Immature natural killer cell (primary cell): ENCODE data around the gene NLRP4. TPM values are rescaled to one million over a fixed set of nuclear protein-coding genes. Genes with fewer than 3 reads are reported as not detected.
A peak's percentile ranks its signal among the peaks of the same experiment; 100 is the strongest.

ENCODE experiments used
- DNase-seq, 3 donors: peaks; one replicate each; pipeline ENCODE4 v3.0.0; 2022; ENCODE audit warnings: mixed read lengths in 1 of 3
- H3K27ac Mint-ChIP-seq, 6 donors: one replicate each; pipeline ENCODE4 v1.8.0; 2020; ENCODE audit warnings: mixed read lengths in 6 of 6, mild to moderate bottlenecking in 5 of 6, inconsistent platforms in 4 of 6, moderate library complexity in 3 of 6
- H3K27me3 Mint-ChIP-seq, 3 donors: one replicate each; pipeline ENCODE4 v1.8.0; 2020 to 2021; ENCODE audit warnings: low read depth in 3 of 3, mild to moderate bottlenecking in 3 of 3, mixed read lengths in 3 of 3, moderate library complexity in 3 of 3, inconsistent platforms in 1 of 3
- H3K36me3 Mint-ChIP-seq, 3 donors: one replicate each; pipeline ENCODE4 v1.8.0; 2020; ENCODE audit warnings: mixed read lengths in 3 of 3, inconsistent platforms in 2 of 3, mild to moderate bottlenecking in 2 of 3
- H3K4me1 Mint-ChIP-seq, 2 donors: one replicate each; pipeline ENCODE4 v1.8.0; 2020; ENCODE audit warnings: inconsistent platforms in 2 of 2, mild to moderate bottlenecking in 2 of 2, mixed read lengths in 2 of 2, moderate library complexity in 1 of 2
- H3K4me3 Mint-ChIP-seq, 5 donors: one replicate each; pipeline ENCODE4 v1.8.0; 2020; ENCODE audit warnings: mild to moderate bottlenecking in 5 of 5, mixed read lengths in 5 of 5, inconsistent platforms in 3 of 5, moderate library complexity in 3 of 5
- H3K9me3 Mint-ChIP-seq, 6 donors: one replicate each; pipeline ENCODE4 v1.8.0; 2020; ENCODE audit warnings: mild to moderate bottlenecking in 6 of 6, mixed read lengths in 6 of 6, inconsistent platforms in 4 of 6, moderate library complexity in 3 of 6
- polyA plus RNA-seq, 3 donors: library from polyadenylated mRNA; unstranded; fragments of 300-500 nt; fragmentation: Illumina TruSeq; gene quantifications; one replicate each; pipeline ENCODE4 v1.2.3, GENCODE V29; 2021

NLRP4 gene
- polyA plus RNA-seq = not detected

GRCh38 chr19:55836340-55836739 lies at the start of gene NLRP4:
TSS of gene NLRP4 (plus strand) at chr19:55836540. CDS start at chr19:55852081, 15,541 bp downstream.
- H3K27me3 Mint-ChIP-seq = peaks cover 0 to 2% (median 0%) of the 10 kb centered on the region in 3 donors
- H3K27ac Mint-ChIP-seq = no peak within 1 kb of the TSS
- H3K9me3 Mint-ChIP-seq = peaks cover 0 to 9% (median 0%) of the 10 kb centered on the region in 6 donors
- DNase-seq = no peak
- no peaks in the 10 kb centered on the region for H3K36me3 Mint-ChIP-seq
- no peaks in the 10 kb centered on the region for H3K4me1 Mint-ChIP-seq
- H3K4me3 Mint-ChIP-seq = no peak within 1 kb of the TSS

GRCh38 chr19:55795021-55795420 lies 41.3 kb upstream of the NLRP4 start:
- Mint-ChIP-seq H3K36me3 (no peaks in the 10 kb centered on the region), H3K27ac (no peak overlapping the region), H3K4me3 (no peak overlapping the region), H3K27me3 (peaks cover 0 to 14% (median 10%) of the 10 kb centered on the region in 3 donors), H3K4me1 (no peaks in the 10 kb centered on the region), H3K9me3 (peaks cover 0 to 3% (median 0%) of the 10 kb centered on the region in 6 donors)
- DNase-seq = no peak

- peaks cover 0 to 12% (median 10%) of the 10 kb centered on the region in 3 donors for H3K27me3 Mint-ChIP-seq
- no peak overlapping the region for H3K4me3 Mint-ChIP-seq
- no peak overlapping the region for H3K27ac Mint-ChIP-seq
Observed at GRCh38 chr19:55801416-55801815, 34.9 kb upstream of the NLRP4 start.

GRCh38 chr19:55802281-55802680 lies 34.1 kb upstream of the NLRP4 start:
- Mint-ChIP-seq H3K27ac (no peak overlapping the region), H3K27me3 (peaks cover 0 to 12% (median 9%) of the 10 kb centered on the region in 3 donors), H3K36me3 (peaks cover 0 to 5% (median 0%) of the 10 kb centered on the region in 3 donors), H3K4me3 (no peak overlapping the region), H3K9me3 (peaks cover 0 to 5% (median 2%) of the 10 kb centered on the region in 6 donors), H3K4me1 (no peaks in the 10 kb centered on the region)
- no peak for DNase-seq

More at GRCh38 chr19:55801416-55801815, 34.9 kb upstream of the NLRP4 start:
- DNase-seq = no peak
- H3K36me3 Mint-ChIP-seq = peaks cover 0 to 5% (median 0%) of the 10 kb centered on the region in 3 donors
- H3K4me1 Mint-ChIP-seq = no peaks in the 10 kb centered on the region
- peaks cover 0 to 5% (median under 1%) of the 10 kb centered on the region in 6 donors for H3K9me3 Mint-ChIP-seq

- Mint-ChIP-seq H3K4me3 (no peak overlapping the region), H3K4me1 (peaks cover 0 to 2% of the 10 kb centered on the region in 2 donors), H3K9me3 (peaks cover 0 to 5% (median 0%) of the 10 kb centered on the region in 6 donors), H3K27me3 (peaks cover 0 to 10% (median 3%) of the 10 kb centered on the region in 3 donors), H3K36me3 (no peaks in the 10 kb centered on the region), H3K27ac (no peak overlapping the region)
- peak; percentile 3 to 39 (median 17) for DNase-seq
Observed at GRCh38 chr19:55809381-55810058, 26.8 kb upstream of the NLRP4 start.

GRCh38 chr19:55811340-55811739 lies 25.0 kb upstream of the NLRP4 start:
- no peaks in the 10 kb centered on the region for H3K36me3 Mint-ChIP-seq
- H3K9me3 Mint-ChIP-seq = peaks cover 0 to 3% (median 0%) of the 10 kb centered on the region in 6 donors
- peaks cover 0 to 2% of the 10 kb centered on the region in 2 donors for H3K4me1 Mint-ChIP-seq
- no peak overlapping the region for H3K27ac Mint-ChIP-seq
- no peak overlapping the region for H3K4me3 Mint-ChIP-seq
- H3K27me3 Mint-ChIP-seq = peaks cover 0 to 11% (median 6%) of the 10 kb centered on the region in 3 donors
- DNase-seq = no peak

- DNase-seq = no peak
- no peaks in the 10 kb centered on the region for H3K36me3 Mint-ChIP-seq
- peaks cover 0 to 2% of the 10 kb centered on the region in 2 donors for H3K4me1 Mint-ChIP-seq
- H3K27ac Mint-ChIP-seq = no peak overlapping the region
- no peak overlapping the region for H3K4me3 Mint-ChIP-seq
- peaks cover 0 to 11% (median 6%) of the 10 kb centered on the region in 3 donors for H3K27me3 Mint-ChIP-seq
- peaks cover 0 to 3% (median 0%) of the 10 kb centered on the region in 6 donors for H3K9me3 Mint-ChIP-seq
Observed at GRCh38 chr19:55812449-55812848, 23.9 kb upstream of the NLRP4 start.

GRCh38 chr19:55813906-55814305 lies 22.4 kb upstream of the NLRP4 start:
- H3K4me1 Mint-ChIP-seq = peaks cover 0 to 2% of the 10 kb centered on the region in 2 donors
- H3K4me3 Mint-ChIP-seq = no peak overlapping the region
- peaks cover 0 to 3% (median 0%) of the 10 kb centered on the region in 6 donors for H3K9me3 Mint-ChIP-seq
- no peak for DNase-seq
- H3K36me3 Mint-ChIP-seq = no peaks in the 10 kb centered on the region
- no peak overlapping the region for H3K27ac Mint-ChIP-seq
- peaks cover 0 to 11% (median 6%) of the 10 kb centered on the region in 3 donors for H3K27me3 Mint-ChIP-seq

- H3K36me3 Mint-ChIP-seq = no peaks in the 10 kb centered on the region
- H3K4me3 Mint-ChIP-seq = no peak overlapping the region
- no peaks in the 10 kb centered on the region for H3K4me1 Mint-ChIP-seq
- no peak overlapping the region for H3K27ac Mint-ChIP-seq
- no peak for DNase-seq
- H3K9me3 Mint-ChIP-seq = no peaks in the 10 kb centered on the region
- peaks cover 2 to 14% (median 3%) of the 10 kb centered on the region in 3 donors for H3K27me3 Mint-ChIP-seq
Observed at GRCh38 chr19:55820037-55820436, 16.3 kb upstream of the NLRP4 start.

GRCh38 chr19:55830656-55831055 lies 5.7 kb upstream of the NLRP4 start:
- Mint-ChIP-seq H3K36me3 (no peaks in the 10 kb centered on the region), H3K9me3 (no peaks in the 10 kb centered on the region), H3K4me1 (no peaks in the 10 kb centered on the region), H3K27ac (no peak overlapping the region), H3K4me3 (no peak overlapping the region), H3K27me3 (no peaks in the 10 kb centered on the region)
- DNase-seq = no peak

GRCh38 chr19:55831846-55832245 lies 4.5 kb upstream of the NLRP4 start, which contains the start of gene NLRP11:
TSS of gene NLRP11 (minus strand) at chr19:55831999. CDS start at chr19:55818174, 13,825 bp downstream.
- Mint-ChIP-seq H3K27ac (no peak within 1 kb of the TSS), H3K4me3 (no peak within 1 kb of the TSS), H3K27me3 (no peaks in the 10 kb centered on the region), H3K36me3 (no peaks in the 10 kb centered on the region), H3K4me1 (no peaks in the 10 kb centered on the region), H3K9me3 (peaks cover 0 to 2% (median 0%) of the 10 kb centered on the region in 6 donors)
- DNase-seq = no peak

- Mint-ChIP-seq H3K27ac (no peak overlapping the region), H3K9me3 (peaks cover 0 to 2% (median 0%) of the 10 kb centered on the region in 6 donors), H3K4me3 (no peak overlapping the region), H3K27me3 (no peaks in the 10 kb centered on the region), H3K4me1 (no peaks in the 10 kb centered on the region), H3K36me3 (no peaks in the 10 kb centered on the region)
- DNase-seq = no peak
Observed at GRCh38 chr19:55832676-55833075, 3.7 kb upstream of the NLRP4 start.

- Mint-ChIP-seq H3K4me3 (no peak overlapping the region), H3K9me3 (peaks cover 0 to 9% (median under 1%) of the 10 kb centered on the region in 6 donors), H3K36me3 (no peaks in the 10 kb centered on the region), H3K27ac (no peak overlapping the region), H3K27me3 (peaks cover 0 to 7% (median 1%) of the 10 kb centered on the region in 3 donors), H3K4me1 (no peaks in the 10 kb centered on the region)
- no peak for DNase-seq
Observed at GRCh38 chr19:55838251-55838650, 1.9 kb downstream of the NLRP4 start.

- Mint-ChIP-seq H3K9me3 (peaks cover 0 to 12% (median 2%) of the 10 kb centered on the region in 6 donors), H3K27ac (no peak overlapping the region), H3K27me3 (peaks cover 0 to 9% (median 1%) of the 10 kb centered on the region in 3 donors), H3K36me3 (no peaks in the 10 kb centered on the region), H3K4me1 (no peaks in the 10 kb centered on the region), H3K4me3 (no peak overlapping the region)
- DNase-seq = no peak
Observed at GRCh38 chr19:55838906-55839305, 2.6 kb downstream of the NLRP4 start.
